GM23338 (cell line): ENCODE measurements around the gene SLC6A18. TPM values are rescaled to one million over a fixed set of nuclear protein-coding genes. Genes with fewer than 3 reads are reported as not detected.

Source experiments
- ATAC-seq: fragments of 200-7000 bp; cut with Tn5 transposase; 3 replicates; pipeline ENCODE4 v1.9.1; 2020
- DNase-seq: peaks from one replicate; pipeline ENCODE4 v3.0.0-alpha.2; 2015; ENCODE audit warnings: low spot score
- H2AFZ ChIP-seq: fragments of 200-600 bp; sonication (generic); 2 replicates; pipeline ENCODE4 v1.8.0; 2016; ENCODE audit warnings: antibody characterized with exemption, mild to moderate bottlenecking, moderate library complexity
- H3F3A ChIP-seq: fragments of 200-600 bp; sonication (generic); replicated peaks from 2 replicates; pipeline ENCODE4 v1.8.0; 2017; ENCODE audit warnings: antibody characterized with exemption, mixed run types, low read depth
- H3K27ac ChIP-seq: fragments of 200-600 bp; sonication (generic); 2 replicates; pipeline ENCODE4 v1.6.1; 2016; ENCODE audit warnings: low read depth
- H3K27me3 ChIP-seq: fragments of 200-600 bp; sonication (generic); 2 replicates; pipeline ENCODE4 v1.8.0; 2016; ENCODE audit warnings: mild to moderate bottlenecking, mixed run types, moderate library complexity; ENCODE audit not compliant: insufficient read depth
- H3K36me3 ChIP-seq: fragments of 200-600 bp; sonication (generic); 2 replicates; pipeline ENCODE4 v1.8.0; 2016; ENCODE audit warnings: mild to moderate bottlenecking; ENCODE audit not compliant: insufficient read depth
- H3K4me1 ChIP-seq: fragments of 200-600 bp; sonication (generic); 2 replicates; pipeline ENCODE4 v1.8.0; 2016; ENCODE audit warnings: mild to moderate bottlenecking, moderate library complexity; ENCODE audit not compliant: insufficient read depth
- H3K4me2 ChIP-seq: fragments of 200-600 bp; sonication (generic); 2 replicates; pipeline ENCODE4 v1.7.1; 2017; ENCODE audit warnings: mixed run types
- H3K4me3 ChIP-seq: fragments of 200-600 bp; sonication (generic); 2 replicates; pipeline ENCODE4 v1.6.1; 2016; ENCODE audit warnings: mixed run types
- H3K79me2 ChIP-seq: fragments of 200-600 bp; sonication (generic); replicated peaks from 2 replicates; pipeline ENCODE4 v1.8.0; 2017; ENCODE audit warnings: mild to moderate bottlenecking; ENCODE audit not compliant: insufficient read depth
- H3K9me2 ChIP-seq: fragments of 200-600 bp; sonication (generic); 2 replicates; pipeline ENCODE4 v1.8.0; 2017; ENCODE audit not compliant: insufficient read depth
- H4K20me1 ChIP-seq: fragments of 200-600 bp; sonication (generic); replicated peaks from 2 replicates; pipeline ENCODE4 v1.8.0; 2017; ENCODE audit warnings: mild to moderate bottlenecking; ENCODE audit not compliant: insufficient read depth
- H3K27ac Mint-ChIP-seq: 2 replicates; pipeline ENCODE4 v1.8.0; 2020; ENCODE audit warnings: inconsistent platforms, mild to moderate bottlenecking, moderate library complexity, mixed read lengths
- H3K27me3 Mint-ChIP-seq: 3 replicates; pipeline ENCODE4 v1.8.0; 2022; ENCODE audit warnings: low read depth, mild to moderate bottlenecking, moderate library complexity, mixed read lengths, inconsistent platforms; ENCODE audit not compliant: insufficient read depth, poor library complexity
- H3K36me3 Mint-ChIP-seq: 3 replicates; pipeline ENCODE4 v1.8.0; 2021; ENCODE audit warnings: low read depth, mild to moderate bottlenecking, inconsistent platforms, moderate library complexity, mixed read lengths
- H3K4me1 Mint-ChIP-seq: 3 replicates; pipeline ENCODE4 v1.8.0; 2020; ENCODE audit warnings: mild to moderate bottlenecking, inconsistent platforms, mixed read lengths
- H3K4me3 Mint-ChIP-seq: 3 replicates; pipeline ENCODE4 v1.8.0; 2021; ENCODE audit warnings: moderate library complexity, mild to moderate bottlenecking, inconsistent platforms, mixed read lengths
- H3K9me3 Mint-ChIP-seq: 3 replicates; pipeline ENCODE4 v1.8.0; 2020; ENCODE audit warnings: moderate library complexity, mild to moderate bottlenecking, inconsistent platforms, mixed read lengths
- ETS1 ChIP-seq: IDR thresholded peaks from 2 replicates; pipeline ENCODE4 v1.6.1; 2016; ENCODE audit warnings: antibody characterized with exemption
- EZH2 ChIP-seq: fragments of 200-600 bp; sonication (generic); IDR thresholded peaks from one replicate; pipeline ENCODE4 v1.8.0; 2017; ENCODE audit warnings: antibody characterized with exemption, mild to moderate bottlenecking, low read depth; ENCODE audit not compliant: unreplicated experiment
- EZH2phosphoT487 ChIP-seq: fragments of 200-600 bp; sonication (generic); IDR thresholded peaks from one replicate; pipeline ENCODE4 v1.8.1; 2018; ENCODE audit warnings: antibody characterized with exemption; ENCODE audit not compliant: unreplicated experiment
- JUNB ChIP-seq: IDR thresholded peaks from one replicate; pipeline ENCODE4 v1.6.1; 2016; ENCODE audit warnings: antibody characterized with exemption; ENCODE audit not compliant: unreplicated experiment
- STAT1 ChIP-seq: IDR thresholded peaks from one replicate; pipeline ENCODE4 v1.6.1; 2016; ENCODE audit warnings: antibody characterized with exemption; ENCODE audit not compliant: unreplicated experiment
- ZNF331 ChIP-seq: fragments of 250-450 bp; sonication (Bioruptor Pico); IDR thresholded peaks from 2 replicates; pipeline ENCODE4 v1.5.0; 2020; ENCODE audit warnings: low read depth, mild to moderate bottlenecking, moderate library complexity
- polyA plus RNA-seq: library from polyadenylated mRNA; unstranded; fragments of >200 nt; fragmentation: Nextera tagmentation; extraction: Ambion mirVana; gene quantifications from 2 replicates; pipeline ENCODE4 v1.2.1, GENCODE V29; 2016
- total RNA-seq: library from RNA; depleted of rRNA; stranded (reverse); fragments of >200 nt; shearing (Covaris generic); gene quantifications from 2 replicates; pipeline ENCODE4 v1.2.3, GENCODE V29; 2014
- TF ChIP-seq, protein P1 (sequence below), 2 experiments: fragments of 200-600 bp in 1 of 2; sonication (generic) in 1 of 2; conservative IDR thresholded peaks; 2 replicates each; pipeline versions ENCODE4 v1.5.1 to v1.6.1; 2016 to 2017; ENCODE audit warnings: antibody characterized with exemption in 2 of 2, low read depth in 2 of 2, mild to moderate bottlenecking in 2 of 2, moderate library complexity in 1 of 2
- TF ChIP-seq, protein P2 (sequence below): IDR thresholded peaks from one replicate; pipeline ENCODE4 v1.6.1; 2018; ENCODE audit warnings: antibody characterized with exemption; ENCODE audit not compliant: unreplicated experiment

The SLC6A18 gene
- total and polyA plus RNA-seq, 2 experiments from 2014 or later, result not detected

DNA sequence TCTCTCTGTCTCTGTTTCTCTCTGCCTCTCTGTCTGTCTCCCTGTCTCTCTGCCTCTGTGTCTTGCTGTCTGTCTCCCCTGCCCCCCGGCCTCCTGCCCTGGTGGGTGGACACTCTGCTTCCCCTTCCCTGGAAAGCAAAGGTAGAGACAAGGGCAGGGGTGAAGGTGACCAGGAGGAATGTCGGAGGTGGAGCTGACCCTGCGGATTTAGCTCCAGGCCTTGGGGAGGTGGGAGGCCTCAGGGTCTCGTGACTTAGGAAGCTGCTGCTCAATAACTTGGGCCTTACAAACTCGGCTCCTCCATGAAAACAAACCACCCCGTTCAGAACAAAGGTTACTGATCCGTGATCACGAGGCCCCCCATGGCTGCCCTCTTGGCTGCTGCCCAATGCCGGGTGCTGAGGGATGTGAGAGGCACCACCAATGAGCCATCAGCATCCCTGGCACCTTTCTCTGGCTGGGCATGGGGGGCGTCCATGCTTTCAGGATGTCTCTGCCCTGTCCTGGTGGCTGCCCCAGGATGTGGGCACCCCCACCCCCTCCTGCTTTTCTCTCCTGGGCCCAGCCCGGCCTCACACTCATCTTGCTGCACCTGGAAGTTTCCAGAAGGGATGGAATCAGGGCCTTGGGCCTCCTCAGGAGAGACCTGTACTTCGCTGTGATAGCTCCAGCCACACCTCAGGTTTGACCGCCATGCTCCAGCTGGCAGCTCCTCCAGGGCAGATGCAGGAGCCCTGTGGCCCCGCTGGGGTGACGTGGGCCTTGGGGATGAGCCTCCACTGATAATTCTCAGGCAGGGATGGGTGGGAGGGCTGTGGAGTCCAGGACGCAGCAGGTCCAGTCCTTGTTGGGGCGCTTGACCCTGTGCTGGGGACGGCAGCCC is 38.6 kb upstream of the SLC6A18 start:
- no peaks in the 10 kb centered on the region for H3K27me3 ChIP-seq

More for the DNA sequence above, 38.6 kb upstream of the SLC6A18 start:
- Mint-ChIP-seq H3K27me3 (peaks cover 9% of the 10 kb centered on the region), H3K36me3 (no peaks in the 10 kb centered on the region), H3K9me3 (no peaks in the 10 kb centered on the region), H3K4me3 (no peak overlapping the region), H3K27ac (no peak overlapping the region), H3K4me1 (no peaks in the 10 kb centered on the region)
- DNase-seq, result no peak
- Histone ChIP-seq H3K27ac (no peak overlapping the region), H3F3A (peaks cover 5% of the 10 kb centered on the region; the same call in 1 of the 2 replicates), H3K79me2 (no peaks in the 10 kb centered on the region), H4K20me1 (no peaks in the 10 kb centered on the region), H3K4me1 (no peaks in the 10 kb centered on the region), H2AFZ (no peak overlapping the region), H3K4me3 (no peak overlapping the region), H3K9me2 (no peaks in the 10 kb centered on the region), H3K36me3 (no peaks in the 10 kb centered on the region), H3K4me2 (no peak overlapping the region)
- TF ChIP-seq ETS1 (no peak), JUNB (no peak), ZNF331 (CRISPR knock-in tag) (no peak), EZH2 (no peak), EZH2phosphoT487 (no peak), STAT1 (no peak)
- TF ChIP-seq, protein P1, sequence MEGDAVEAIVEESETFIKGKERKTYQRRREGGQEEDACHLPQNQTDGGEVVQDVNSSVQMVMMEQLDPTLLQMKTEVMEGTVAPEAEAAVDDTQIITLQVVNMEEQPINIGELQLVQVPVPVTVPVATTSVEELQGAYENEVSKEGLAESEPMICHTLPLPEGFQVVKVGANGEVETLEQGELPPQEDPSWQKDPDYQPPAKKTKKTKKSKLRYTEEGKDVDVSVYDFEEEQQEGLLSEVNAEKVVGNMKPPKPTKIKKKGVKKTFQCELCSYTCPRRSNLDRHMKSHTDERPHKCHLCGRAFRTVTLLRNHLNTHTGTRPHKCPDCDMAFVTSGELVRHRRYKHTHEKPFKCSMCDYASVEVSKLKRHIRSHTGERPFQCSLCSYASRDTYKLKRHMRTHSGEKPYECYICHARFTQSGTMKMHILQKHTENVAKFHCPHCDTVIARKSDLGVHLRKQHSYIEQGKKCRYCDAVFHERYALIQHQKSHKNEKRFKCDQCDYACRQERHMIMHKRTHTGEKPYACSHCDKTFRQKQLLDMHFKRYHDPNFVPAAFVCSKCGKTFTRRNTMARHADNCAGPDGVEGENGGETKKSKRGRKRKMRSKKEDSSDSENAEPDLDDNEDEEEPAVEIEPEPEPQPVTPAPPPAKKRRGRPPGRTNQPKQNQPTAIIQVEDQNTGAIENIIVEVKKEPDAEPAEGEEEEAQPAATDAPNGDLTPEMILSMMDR (conservative IDR thresholded peaks at IDR 0.05; ENCODE audit: low read depth in 2 of 2), result no peak
- TF ChIP-seq, protein P2, sequence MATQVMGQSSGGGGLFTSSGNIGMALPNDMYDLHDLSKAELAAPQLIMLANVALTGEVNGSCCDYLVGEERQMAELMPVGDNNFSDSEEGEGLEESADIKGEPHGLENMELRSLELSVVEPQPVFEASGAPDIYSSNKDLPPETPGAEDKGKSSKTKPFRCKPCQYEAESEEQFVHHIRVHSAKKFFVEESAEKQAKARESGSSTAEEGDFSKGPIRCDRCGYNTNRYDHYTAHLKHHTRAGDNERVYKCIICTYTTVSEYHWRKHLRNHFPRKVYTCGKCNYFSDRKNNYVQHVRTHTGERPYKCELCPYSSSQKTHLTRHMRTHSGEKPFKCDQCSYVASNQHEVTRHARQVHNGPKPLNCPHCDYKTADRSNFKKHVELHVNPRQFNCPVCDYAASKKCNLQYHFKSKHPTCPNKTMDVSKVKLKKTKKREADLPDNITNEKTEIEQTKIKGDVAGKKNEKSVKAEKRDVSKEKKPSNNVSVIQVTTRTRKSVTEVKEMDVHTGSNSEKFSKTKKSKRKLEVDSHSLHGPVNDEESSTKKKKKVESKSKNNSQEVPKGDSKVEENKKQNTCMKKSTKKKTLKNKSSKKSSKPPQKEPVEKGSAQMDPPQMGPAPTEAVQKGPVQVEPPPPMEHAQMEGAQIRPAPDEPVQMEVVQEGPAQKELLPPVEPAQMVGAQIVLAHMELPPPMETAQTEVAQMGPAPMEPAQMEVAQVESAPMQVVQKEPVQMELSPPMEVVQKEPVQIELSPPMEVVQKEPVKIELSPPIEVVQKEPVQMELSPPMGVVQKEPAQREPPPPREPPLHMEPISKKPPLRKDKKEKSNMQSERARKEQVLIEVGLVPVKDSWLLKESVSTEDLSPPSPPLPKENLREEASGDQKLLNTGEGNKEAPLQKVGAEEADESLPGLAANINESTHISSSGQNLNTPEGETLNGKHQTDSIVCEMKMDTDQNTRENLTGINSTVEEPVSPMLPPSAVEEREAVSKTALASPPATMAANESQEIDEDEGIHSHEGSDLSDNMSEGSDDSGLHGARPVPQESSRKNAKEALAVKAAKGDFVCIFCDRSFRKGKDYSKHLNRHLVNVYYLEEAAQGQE, result no peak
- ATAC-seq, result no peak
